Neural progenitor cell (in vitro differentiated cells): ENCODE data around the gene NRG3.

Source experiments
- EZH2 ChIP-seq: fragments of 200-600 bp; sonication (generic); IDR thresholded peaks from 2 replicates; pipeline ENCODE4 v1.6.1; 2017; ENCODE audit warnings: antibody characterized with exemption, mild to moderate bottlenecking, moderate library complexity
- TF ChIP-seq, protein P1 (sequence below): fragments of 200-600 bp; sonication (generic); IDR thresholded peaks from 2 replicates; pipeline ENCODE4 v1.5.1; 2017; ENCODE audit warnings: antibody characterized with exemption, mild to moderate bottlenecking

DNA sequence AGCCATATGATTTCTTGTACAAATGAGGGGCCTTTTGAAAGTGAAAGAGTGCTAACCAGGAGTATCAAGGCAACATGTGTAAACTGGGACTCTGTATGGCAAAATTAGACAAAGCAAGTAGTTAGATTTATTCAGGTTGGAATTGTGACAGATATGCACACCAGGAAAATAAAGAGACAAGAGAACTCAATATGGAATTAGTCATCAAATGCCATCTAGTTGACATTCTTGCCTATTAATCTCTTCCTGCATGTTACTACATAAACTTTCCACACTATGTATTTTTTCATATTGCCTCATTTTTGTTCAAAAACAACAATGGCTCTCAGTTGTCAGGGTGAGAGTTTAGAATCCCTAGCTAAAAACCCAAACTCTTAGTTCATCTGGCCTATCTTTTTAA lies 799.0 kb downstream of the NRG3 start:
- no peak for TF ChIP-seq EZH2
- TF ChIP-seq, protein P1, sequence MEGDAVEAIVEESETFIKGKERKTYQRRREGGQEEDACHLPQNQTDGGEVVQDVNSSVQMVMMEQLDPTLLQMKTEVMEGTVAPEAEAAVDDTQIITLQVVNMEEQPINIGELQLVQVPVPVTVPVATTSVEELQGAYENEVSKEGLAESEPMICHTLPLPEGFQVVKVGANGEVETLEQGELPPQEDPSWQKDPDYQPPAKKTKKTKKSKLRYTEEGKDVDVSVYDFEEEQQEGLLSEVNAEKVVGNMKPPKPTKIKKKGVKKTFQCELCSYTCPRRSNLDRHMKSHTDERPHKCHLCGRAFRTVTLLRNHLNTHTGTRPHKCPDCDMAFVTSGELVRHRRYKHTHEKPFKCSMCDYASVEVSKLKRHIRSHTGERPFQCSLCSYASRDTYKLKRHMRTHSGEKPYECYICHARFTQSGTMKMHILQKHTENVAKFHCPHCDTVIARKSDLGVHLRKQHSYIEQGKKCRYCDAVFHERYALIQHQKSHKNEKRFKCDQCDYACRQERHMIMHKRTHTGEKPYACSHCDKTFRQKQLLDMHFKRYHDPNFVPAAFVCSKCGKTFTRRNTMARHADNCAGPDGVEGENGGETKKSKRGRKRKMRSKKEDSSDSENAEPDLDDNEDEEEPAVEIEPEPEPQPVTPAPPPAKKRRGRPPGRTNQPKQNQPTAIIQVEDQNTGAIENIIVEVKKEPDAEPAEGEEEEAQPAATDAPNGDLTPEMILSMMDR, result no peak
